Measurements from ENCODE around the gene TET1. TPM values are rescaled to one million over a fixed set of nuclear protein-coding genes. Genes with fewer than 3 reads are reported as not detected.

The TET1 gene
- total and polyA plus RNA-seq, 2 of the 13 experiments (the other 11 are each of a cell fraction or from before 2014, with no cell fraction given), result 6.9 to 7.3 TPM

- TF ChIP-seq, protein P1, sequence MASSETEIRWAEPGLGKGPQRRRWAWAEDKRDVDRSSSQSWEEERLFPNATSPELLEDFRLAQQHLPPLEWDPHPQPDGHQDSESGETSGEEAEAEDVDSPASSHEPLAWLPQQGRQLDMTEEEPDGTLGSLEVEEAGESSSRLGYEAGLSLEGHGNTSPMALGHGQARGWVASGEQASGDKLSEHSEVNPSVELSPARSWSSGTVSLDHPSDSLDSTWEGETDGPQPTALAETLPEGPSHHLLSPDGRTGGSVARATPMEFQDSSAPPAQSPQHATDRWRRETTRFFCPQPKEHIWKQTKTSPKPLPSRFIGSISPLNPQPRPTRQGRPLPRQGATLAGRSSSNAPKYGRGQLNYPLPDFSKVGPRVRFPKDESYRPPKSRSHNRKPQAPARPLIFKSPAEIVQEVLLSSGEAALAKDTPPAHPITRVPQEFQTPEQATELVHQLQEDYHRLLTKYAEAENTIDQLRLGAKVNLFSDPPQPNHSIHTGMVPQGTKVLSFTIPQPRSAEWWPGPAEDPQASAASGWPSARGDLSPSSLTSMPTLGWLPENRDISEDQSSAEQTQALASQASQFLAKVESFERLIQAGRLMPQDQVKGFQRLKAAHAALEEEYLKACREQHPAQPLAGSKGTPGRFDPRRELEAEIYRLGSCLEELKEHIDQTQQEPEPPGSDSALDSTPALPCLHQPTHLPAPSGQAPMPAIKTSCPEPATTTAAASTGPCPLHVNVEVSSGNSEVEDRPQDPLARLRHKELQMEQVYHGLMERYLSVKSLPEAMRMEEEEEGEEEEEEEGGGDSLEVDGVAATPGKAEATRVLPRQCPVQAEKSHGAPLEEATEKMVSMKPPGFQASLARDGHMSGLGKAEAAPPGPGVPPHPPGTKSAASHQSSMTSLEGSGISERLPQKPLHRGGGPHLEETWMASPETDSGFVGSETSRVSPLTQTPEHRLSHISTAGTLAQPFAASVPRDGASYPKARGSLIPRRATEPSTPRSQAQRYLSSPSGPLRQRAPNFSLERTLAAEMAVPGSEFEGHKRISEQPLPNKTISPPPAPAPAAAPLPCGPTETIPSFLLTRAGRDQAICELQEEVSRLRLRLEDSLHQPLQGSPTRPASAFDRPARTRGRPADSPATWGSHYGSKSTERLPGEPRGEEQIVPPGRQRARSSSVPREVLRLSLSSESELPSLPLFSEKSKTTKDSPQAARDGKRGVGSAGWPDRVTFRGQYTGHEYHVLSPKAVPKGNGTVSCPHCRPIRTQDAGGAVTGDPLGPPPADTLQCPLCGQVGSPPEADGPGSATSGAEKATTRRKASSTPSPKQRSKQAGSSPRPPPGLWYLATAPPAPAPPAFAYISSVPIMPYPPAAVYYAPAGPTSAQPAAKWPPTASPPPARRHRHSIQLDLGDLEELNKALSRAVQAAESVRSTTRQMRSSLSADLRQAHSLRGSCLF (CRISPR knock-in tag; IDR thresholded peaks at IDR 0.05; ENCODE audit: borderline replicate concordance), result no peak
- TF ChIP-seq NR2C2 (CRISPR knock-in tag; IDR thresholded peaks at IDR 0.05; ENCODE audit: borderline replicate concordance), result no peak
These were observed 26.6 kb downstream of the TET1 start (continued) for GRCh38 chr10:68586606-68587305.

DNA sequence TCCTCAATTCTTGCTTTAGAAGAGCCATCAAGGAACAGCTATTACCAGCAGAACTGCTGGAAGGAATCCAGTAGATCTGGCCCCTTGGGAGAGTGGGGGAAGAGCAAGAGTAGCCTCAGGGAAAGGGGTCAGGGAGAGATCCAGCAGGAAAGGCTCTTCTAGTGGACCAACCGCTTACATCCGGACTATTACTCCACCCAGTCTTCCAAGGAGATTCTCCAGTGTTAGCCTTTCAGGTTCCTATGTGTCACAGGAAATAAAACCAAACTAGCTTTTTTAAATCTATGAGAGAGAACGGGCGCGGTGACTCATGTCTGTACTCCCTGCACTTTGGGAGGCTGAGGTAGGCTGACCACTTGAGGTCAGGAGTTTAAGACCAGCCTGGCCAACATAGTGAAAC is 34.3 kb downstream of the TET1 start:
- no peak for TF ChIP-seq ZBTB43 (CRISPR knock-in tag; conservative IDR thresholded peaks at IDR 0.05)
- TF ChIP-seq ZNF33B (CRISPR knock-in tag; IDR thresholded peaks at IDR 0.05), result no peak
- no peak for TF ChIP-seq ZMAT3 (CRISPR knock-in tag; conservative IDR thresholded peaks at IDR 0.05)
- TF ChIP-seq ZNF629 (CRISPR knock-in tag; conservative IDR thresholded peaks at IDR 0.05), result no peak
- no peak overlapping the region for H2AFZ ChIP-seq (ENCODE audit: low read length)
- no peaks in the 10 kb centered on the region for H3K27me3 ChIP-seq (ENCODE audit: control insufficient read depth in 1 of 2, insufficient read depth in 2 of 2, low read length in 2 of 2)
- H3K9ac ChIP-seq (ENCODE audit: insufficient read depth, low read depth, low read length), result no peak overlapping the region
- CTCF ChIA-PET (ENCODE audit: low intra/inter-chr PET ratio, low total read pairs), result no interaction called here
- no peak overlapping the region for H3K4me2 ChIP-seq (ENCODE audit: low read depth, low read length)
- intact Hi-C loops (cut with micrococcal nuclease; ENCODE audit: unreplicated experiment), result no loop called here
- no peak for DNase-seq (ENCODE audit: low spot score)
- H3K36me3 ChIP-seq (replicated peaks in 1 of 2; ENCODE audit: control insufficient read depth in 1 of 2, insufficient read depth in 2 of 2, low read length in 2 of 2), result peaks cover 2 to 5% of the 10 kb centered on the region in 2 experiments; a peak in 2 of 5 replicates
- in situ Hi-C loops (cut with HindIII; ENCODE audit: extremely low pct_ligation_motif_present, low pct_unique_long_range_greater_than_20kb), result no loop called here
- H3K4me3 ChIP-seq (replicated peaks in 1 of 3; ENCODE audit: insufficient read depth in 1 of 3, low read depth in 2 of 3, low read length in 3 of 3), result no peak overlapping the region
- FAIRE-seq, result no peak
- 82% methylated on average over 5 of the region's 5 CpGs for WGBS (ENCODE audit: low lambda C conversion rate)
- peaks cover 5% of the 10 kb centered on the region for H3K79me2 ChIP-seq (ENCODE audit: insufficient read depth, low read length)
- ATAC-seq, result no peak
- peaks cover 35% of the 10 kb centered on the region for H3K4me1 ChIP-seq (ENCODE audit: insufficient read depth, low read length)
- H4K20me1 ChIP-seq (ENCODE audit: insufficient read depth, low read length), result no peaks in the 10 kb centered on the region
- H3K9me3 ChIP-seq (ENCODE audit: low read length), result no peaks in the 10 kb centered on the region
- POLR2A ChIA-PET, result no interaction called here
- peak overlapping the region; percentile 2 for H3K27ac ChIP-seq (ENCODE audit: extremely low read length, insufficient read depth, low read length)
- BruUV-seq (replicated peaks), result no TSS peak

Measured in HepG2 (cell line).